GF-D8 (cell line): ENCODE measurements around the gene NSD2.
A peak's percentile ranks its signal among the peaks of the same experiment; 100 is the strongest.
"Not testable (repeated sequence)": the region's sequence is repeated elsewhere in the genome, so short reads cannot be mapped to it uniquely, and the experiment has no call there.

Experiments
- DNase-seq: peaks from one replicate; lab custom pipeline; 2025; lab: John Stamatoyannopoulos, UW

NSD2 gene

DNA sequence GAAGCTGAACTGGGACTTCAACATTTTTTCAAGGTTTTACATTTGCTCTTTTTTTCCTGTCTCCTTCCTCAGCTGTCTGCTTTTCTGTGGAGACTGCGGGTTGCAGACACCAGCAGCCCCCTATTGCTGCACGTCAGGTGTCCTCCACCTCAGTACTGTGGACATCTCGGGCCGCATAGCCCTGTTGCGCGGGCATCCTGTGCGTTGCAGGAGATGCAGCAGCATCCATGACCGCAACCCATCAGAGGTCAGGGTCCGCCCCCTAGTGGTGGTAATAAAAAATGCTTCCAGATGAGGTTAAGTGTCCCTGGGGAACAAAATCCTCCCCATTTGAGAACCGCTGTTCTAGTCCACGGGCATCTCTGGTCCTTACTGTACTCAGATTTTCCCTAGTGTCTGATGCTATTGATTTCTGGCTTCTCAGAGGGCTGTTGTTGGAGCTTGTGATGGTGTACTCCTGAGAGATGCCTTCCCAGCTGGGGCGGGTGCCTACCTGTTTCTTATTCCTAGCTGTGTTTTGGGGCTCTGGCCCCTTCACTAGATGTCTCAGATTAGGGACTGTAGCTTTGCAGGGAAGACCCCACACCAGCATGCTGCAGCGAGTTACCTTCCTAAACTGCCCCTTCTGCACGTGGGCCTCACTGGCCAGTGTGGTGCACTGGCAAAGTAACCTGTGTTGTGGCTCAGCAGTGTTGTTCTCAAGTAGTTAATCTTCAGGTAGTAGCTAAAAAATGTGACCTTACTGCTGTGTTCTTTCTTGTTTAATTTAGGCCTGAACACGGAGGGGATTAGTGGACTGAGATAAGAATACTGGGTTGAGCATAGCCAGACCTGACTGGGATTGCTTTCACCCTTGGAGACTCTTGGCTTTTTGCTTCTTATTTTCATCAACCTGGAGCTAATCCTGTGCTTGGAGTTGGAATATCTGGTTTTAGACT, 28.2 kb downstream of the NSD2 start:
- peak; percentile 48 for DNase-seq

DNA sequence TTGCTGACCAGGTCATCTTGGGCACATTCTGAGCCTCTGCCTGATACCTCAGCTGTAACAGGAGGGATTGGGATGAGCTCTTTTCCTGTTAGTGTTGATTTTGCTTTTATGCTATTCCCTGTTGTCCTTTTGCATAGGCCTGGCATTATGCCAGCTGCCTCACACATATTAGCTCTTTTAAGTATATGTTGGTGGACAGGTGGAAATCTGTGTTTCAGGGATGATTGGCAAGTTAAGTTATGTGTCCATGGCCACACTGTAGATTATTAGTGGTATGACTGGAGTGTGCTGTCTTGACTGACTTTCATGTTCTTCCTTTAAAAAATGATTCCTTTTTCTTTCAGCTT, 28.9 kb downstream of the NSD2 start:
- DNase-seq = no peak

DNA sequence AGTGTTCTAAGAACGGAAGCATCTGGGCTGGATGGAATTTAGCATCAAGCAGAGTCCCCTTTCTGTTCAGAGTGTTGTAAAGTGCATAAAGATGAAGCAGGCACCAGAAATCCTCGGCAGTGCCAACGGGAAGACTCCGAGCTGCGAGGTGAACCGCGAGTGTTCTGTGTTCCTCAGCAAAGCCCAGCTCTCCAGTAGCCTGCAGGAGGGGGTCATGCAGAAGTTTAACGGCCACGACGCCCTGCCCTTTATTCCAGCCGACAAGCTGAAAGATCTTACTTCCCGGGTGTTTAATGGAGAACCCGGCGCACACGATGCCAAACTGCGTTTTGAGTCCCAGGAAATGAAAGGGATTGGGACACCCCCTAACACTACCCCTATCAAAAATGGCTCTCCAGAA, 29.4 kb downstream of the NSD2 start:
- DNase-seq = no peak

DNA sequence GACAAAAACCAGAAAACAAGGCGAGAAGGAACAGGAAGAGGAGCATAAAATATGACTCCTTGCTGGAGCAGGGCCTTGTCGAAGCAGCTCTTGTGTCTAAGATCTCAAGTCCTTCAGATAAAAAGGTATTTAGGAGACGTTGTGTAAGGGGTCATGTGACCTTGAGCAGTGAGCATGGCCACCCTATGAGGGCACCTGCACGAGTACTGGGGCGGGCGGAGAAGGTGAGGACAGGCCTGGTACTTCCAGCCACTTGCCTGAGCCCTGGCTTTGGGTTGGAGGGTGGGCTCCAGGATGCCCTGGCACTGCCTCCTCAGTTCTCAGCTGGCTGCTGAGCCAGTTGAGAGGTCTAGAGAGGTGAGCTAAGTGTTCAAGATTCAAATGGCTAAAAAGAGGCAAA, 29.9 kb downstream of the NSD2 start:
- DNase-seq = no peak

DNA sequence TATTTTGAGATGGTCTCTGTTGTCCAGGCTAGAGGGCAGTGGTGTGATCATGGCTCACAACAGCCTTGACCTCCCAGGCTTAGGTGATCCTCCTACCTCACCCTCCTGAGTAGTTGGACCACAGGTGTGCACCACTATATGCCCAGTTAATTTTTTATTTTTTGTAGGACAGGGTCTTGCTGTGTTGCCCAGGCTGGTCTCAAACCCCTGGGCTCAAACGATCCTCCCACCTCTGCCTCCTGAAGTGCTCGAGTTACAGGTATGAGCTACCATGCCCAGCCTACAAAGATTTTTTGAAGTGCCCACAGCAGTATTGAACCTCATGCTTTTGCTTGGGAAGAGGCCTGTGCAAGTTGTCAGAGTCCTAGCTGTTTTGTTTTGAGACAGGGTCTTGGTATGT, 31.1 kb downstream of the NSD2 start:
- DNase-seq = no peak

DNA sequence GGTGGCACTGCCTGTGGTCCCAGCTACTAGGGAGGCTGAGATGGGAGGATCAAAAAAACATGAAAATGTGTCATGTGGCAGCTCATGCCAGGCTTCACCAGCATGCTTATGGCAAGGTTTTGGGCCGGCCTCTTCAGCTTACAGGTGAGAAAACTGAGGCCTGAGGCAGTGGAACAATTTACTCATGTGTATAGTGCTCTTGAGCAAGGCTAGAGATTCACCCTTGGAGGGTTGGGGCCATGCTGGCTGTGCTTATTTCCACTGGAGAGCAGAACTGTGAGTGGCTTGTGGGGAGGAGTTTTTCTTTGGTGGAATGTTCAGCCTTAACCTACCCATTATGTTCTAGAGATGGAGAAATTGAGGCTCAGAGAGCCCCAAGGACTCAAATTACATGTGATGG, 31.8 kb downstream of the NSD2 start:
- DNase-seq = no peak

DNA sequence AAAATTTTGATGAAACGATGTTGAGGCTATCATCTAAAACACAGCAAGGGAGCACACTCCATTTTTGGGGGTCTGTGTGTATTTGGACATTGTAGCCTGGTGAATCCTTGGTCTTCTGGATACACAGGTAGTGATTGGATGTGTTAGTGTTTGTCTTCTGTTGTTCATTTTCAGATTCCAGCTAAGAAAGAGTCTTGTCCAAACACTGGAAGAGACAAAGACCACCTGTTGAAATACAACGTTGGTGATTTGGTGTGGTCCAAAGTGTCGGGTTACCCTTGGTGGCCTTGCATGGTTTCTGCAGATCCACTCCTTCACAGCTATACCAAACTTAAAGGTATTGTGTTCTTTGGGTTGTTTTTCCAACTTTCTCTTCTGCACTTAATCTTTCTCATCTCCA, 32.8 kb downstream of the NSD2 start:
- no peak for DNase-seq

DNA sequence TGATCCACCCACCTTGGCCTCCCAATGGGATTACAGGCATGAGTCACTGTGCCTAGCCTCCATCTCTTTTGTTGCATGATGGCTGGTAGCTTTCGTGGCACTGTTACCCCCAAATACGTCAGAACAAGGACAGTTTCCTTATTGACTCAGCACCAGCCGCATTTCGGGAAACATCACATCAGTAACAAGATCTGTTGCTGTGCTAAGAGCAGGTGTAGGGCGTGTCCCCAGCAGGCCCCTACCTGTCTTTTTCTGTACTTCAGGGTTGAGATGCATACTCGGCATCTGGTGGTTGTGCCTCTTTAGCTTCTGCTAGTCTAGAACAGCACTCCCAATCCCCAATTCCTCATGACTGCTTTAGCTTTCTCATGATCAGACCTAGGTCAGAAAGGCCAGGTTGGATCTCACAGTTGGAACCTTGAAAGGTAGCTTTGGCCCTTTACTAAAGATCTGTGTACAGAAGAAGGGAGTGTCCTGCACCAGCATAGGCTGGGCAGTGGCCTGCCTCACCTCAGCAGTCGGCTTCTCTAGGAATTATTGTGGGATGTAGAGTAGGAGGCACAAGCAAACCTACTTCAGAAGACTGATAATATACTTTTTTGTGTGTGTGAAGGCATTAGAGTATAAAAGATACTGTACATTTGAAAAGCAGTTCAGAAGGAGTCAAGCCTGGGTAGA, 36.8 kb downstream of the NSD2 start:
- no peak for DNase-seq

DNA sequence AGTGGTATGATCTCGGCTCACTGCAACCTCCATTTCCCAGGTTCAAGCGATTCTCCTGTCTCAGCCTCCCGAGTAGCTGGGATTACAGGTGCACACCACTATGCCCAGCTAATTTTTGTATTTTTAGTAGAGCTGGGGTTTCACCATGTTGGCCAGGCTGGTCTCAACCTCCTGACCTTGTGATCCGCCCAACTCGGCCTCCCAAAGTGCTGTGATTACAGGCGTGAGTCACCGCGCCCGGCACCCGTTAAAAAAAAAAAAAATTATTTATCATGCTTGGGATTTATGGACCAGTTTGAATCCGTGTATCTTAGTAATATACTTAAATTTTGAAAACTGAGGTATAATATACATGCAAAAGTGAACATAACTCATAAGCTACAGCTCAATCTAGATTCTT, 38.5 kb downstream of the NSD2 start:
- not testable (repeated sequence) for DNase-seq

DNA sequence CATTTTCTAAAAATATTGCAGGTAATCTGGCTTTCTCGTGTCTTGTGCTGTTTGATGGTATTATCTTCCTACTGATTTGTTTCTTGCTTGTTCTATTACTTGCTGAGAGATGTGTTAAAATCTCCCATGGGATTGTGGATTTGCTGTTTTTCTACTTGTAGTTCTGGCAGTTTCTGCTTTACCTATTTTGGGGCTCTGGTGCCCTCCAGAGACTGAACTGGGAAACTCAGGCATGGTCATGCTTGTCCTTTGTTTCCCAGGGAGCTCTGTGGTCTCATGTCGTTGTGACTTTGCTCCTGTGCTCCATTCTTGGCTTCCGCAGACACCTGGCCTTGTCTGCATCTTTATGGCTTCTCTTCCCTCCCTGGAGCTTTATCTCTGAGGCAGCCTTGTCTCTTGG, 39.5 kb downstream of the NSD2 start:
- DNase-seq = no peak

DNA sequence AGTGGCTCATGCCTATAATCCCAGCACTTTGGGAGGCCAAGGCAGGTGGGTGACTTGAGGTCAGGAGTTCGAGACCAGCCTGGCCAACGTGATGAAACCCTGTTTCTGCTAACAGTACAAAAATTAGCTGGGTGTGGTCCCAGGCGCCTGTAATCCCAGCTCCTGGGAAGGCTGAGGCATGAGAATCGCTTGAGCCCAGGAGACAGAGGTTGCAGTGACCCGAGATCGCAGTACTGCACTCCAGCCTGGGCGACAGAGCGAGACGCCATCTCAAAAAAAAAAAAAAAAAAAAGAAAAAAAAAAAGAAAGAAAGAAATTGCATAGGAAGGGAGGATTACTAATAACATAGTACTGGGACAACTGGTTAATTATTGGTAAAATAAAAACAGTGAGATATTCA, 40.1 kb downstream of the NSD2 start:
- not testable (repeated sequence) for DNase-seq

DNA sequence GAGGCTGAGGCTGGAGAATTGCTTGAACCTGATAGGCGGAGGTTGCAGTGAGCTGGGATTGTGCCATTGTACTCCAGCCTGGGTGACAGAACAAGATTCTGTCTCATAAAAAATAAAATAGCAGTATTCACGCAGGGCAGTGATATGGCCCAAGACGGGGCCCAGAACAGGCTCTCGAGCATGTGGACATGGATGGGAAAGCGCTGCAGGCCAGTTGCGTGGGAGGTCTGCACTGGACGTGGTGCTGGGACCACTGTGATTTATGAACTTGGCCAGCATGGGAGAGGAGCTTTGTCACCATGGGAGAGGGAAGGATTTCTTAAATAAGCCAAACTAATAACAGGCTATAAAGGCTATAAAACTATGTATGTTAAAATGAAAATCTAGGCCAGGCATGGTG, 51.6 kb downstream of the NSD2 start:
- no peak for DNase-seq

DNA sequence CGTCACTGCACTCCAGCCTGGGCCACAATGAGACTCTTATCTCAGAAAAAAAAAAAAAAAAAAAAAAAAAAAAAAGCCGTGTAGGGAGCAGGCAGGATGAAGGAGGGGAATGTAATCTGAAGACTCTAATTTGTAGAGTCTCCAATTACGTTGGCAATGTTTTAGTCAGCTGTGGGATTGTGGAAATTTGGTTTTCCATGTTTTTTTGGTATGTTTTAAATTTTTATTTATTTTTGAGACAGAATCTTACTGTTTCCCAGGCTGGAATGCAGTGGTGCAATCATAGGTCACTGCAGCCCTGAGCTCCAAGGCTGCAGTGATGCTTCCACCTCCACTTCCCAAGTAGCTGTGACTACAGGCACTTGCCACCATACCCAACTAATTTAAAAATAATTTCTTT, 56.5 kb downstream of the NSD2 start:
- DNase-seq = no peak

DNA sequence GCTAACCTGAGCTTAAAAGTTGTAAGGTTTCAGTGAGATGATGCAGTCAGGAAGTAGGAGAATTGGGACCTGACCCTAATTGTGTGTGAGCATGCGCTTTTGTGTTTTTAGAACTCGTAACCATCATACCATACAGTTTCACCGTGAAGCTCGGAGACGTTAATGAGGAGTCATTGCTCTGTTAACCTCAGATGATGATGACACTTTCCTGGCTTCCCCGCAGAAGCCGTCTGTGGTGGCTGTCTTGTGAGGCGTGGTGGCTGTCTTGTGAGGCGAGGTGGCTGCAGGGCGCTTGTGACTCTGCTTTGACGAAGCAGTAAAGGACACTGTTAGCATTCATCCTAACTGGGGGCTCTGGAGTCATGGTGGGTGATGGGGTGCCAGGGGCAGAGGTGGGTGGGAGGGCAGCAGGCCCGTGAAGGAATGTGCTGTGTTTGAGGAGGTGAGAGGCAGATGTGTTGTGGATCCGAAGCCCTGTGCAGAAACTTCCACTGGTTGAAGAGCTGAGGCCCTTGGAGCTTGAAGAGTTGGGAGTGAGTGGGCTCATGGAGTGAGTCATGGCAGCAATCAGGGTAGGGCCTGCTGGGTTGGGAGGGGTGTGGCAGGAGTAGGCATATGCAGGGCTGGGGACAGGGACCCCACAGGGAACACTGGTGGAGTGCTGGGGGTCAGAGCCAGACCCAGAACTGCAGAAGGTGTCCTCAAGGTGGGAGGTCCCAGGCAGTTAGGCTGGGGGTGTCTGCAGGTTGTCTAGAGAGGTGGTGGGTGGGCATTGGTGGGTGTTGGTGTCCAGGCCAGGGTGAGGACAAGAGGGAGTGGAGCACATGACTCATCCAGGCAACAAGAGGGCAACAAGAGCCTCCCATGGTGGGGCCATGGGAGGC, 57.4 kb downstream of the NSD2 start:
- peak; percentile 96 for DNase-seq

DNA sequence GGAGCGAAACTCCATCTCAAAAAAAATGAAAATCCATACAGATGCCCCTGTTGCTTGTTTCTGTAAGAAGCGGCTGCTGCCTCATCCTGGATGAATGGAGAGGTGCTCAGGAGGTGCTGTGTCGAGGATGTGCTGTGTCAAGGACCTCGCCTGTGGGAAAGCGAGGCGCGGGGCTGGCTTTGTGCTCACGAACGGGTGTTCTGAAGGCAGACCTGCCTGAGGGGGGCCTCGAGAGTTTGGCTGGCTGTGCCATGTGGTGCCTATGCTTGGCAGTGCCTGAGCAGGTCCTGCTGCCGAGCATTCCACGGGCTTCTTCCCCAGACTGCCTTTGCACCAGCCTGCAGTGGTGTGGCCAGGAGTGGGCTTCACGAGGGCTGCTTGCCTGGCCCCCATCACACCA, 61.5 kb downstream of the NSD2 start:
- no peak for DNase-seq

DNA sequence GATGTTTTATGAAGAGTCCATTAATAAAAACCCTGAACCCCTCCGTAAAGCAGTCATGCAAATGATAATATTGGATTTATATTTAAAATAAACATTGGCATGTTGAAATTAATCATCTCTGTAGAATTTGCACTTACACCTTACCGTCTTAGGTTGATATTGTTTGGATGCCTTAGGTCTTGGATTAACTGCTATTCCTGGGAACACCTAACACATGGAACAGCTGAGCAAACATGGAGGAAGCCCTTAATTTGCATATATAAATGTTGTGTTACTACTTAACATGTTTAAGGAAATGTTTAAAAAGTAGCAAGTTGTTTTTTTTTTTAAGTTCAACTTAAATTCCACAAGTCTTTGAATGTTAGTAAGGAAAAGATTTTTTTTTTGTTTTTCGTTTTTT, 62.5 kb downstream of the NSD2 start:
- no peak for DNase-seq

DNA sequence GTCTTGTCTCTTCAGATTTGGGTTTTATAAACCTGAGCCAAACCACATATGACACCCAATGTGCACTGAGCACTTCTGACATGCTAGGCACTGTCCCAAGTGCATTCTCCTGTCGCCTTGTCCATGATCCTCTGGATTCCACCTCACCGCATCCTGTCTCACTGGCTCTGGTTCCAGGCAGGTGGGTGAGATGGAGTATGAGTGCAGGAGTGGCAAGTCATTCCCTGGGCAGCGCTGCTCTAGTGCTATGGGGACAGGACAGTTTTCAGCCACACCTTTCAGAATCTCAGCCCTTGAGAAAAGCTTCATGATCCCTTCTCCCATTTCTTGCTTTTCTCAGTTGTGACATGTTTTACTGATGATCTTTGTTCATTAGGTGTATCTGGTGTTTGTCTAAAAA, 66.4 kb downstream of the NSD2 start:
- no peak for DNase-seq

DNA sequence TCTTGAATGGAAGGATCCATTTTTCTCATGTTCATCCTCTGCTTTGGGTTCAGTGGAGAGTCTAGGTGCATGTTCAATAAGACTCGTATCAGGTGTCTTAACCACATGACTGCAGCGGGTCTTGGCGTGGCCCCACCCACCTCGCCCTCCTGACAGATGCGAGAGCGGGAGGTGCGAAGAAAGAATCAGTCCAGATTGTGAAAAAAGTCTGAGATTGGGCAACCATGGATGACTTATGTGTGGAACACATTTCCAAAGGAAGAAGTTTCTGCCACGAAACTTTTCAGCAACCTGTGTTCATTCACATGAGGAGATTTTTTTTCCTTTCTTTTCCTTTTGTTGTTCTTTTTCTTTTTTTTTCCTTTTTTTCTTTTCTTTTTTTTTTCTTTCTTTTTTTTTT, 66.8 kb downstream of the NSD2 start:
- no peak for DNase-seq

DNA sequence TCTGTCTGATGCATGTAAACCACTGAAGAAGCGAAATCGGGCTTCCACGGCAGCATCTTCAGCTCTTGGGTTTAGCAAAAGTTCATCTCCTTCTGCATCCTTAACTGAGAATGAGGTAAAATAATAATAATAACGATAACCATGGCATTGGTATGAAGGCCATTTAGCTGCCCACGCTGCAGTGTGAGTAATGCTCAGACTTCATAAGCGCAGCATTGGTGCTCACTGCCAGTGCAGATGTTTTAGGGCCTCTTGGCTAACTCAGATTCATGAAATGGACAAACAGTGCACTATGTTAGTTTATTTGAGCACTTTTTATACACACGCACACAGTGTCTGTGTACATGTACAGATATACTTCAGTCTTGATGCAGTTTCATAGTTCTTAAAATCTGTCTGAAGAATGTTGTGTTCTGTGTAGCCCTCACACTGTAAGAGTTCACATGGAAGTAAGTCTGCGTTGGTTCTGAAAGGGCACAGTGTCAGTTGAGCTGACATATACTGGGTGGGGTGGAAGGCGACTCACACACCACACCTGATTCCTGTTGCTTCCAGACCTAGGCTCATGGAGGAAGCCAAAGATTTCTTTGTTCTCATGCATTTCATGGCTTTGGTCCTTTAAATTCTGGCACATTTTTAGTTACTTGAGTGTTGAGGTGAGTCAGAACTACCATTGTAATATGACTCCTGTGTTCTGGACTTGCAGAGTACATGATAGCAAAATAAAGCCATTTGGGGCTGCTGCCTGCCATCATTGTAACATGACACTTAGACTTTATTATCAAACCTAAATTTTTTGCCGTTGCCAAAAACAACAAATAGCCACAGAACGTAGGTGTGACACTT, 68.7 kb downstream of the NSD2 start:
- no peak for DNase-seq

DNA sequence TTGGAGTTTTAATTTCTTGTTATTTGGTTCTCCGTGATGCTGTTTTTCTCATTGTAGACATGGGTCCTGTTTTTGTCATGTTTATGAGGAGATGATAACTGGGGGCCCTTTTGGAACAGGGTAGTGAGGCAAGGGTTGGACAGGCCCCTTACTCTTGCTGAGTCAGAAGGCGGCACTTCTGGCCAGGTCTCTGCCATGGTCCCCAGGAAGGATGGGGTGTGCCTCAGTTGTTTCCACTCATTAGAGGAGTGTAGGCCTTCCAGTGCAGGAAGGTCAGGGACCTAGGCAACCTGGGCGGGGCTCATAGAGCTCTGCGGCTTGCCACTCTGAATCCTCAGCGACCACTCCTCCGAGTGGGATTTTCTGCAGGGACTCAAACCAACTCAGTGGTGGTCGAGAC, 69.4 kb downstream of the NSD2 start:
- DNase-seq = no peak

DNA sequence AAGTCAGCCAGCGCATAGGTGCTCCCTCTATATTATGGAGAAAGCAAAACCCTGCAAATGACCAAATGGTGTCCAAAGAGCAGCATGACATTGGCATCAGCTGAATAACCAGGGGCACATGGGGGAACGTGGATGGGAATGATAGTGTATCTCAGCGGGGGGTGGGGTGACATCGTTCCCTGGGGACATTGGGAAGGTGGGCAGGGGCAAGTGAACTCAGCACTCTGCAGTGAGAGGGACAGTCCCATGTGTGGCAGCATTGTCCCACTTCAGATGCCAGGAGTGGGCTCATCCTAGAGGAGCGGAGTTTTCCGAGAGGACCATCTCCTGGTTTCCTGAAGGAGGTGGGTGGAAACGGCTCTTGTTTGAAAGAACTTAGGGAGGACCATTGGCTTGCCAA, 72.7 kb downstream of the NSD2 start:
- DNase-seq = no peak
